Left colon (tissue), 2 donors: ENCODE results near the gene CCDC158. TPM values are rescaled to one million over a fixed set of nuclear protein-coding genes. Genes with fewer than 3 reads are reported as not detected.
"Not testable (repeated sequence)": the region's sequence is repeated elsewhere in the genome, so short reads cannot be mapped to it uniquely, and the experiment has no call there.

Experiments used
- ATAC-seq: fragments of 200-7000 bp; cut with Tn5 transposase; one replicate; pipeline ENCODE4 v1.9.1; 2020; ENCODE audit warnings: mild to moderate bottlenecking, moderate library complexity
- DNase-seq, 2 donors: peaks; one replicate each; pipeline ENCODE4 v3.0.0-alpha.2; 2020
- intact Hi-C, 2 donors: fragments of 100-400 bp; cut with DNase I in 1 of 2; cut with micrococcal nuclease in 1 of 2; formaldehyde crosslinking; loops; one replicate each; pipeline versions ENCODE4 v1.11.2 to v1.14.0; 2022; cut with DNase I, micrococcal nuclease
- total RNA-seq, 2 donors: library from RNA; stranded (reverse); fragmentation: NEBNext Ultra II Directional; extraction: Animal tissue kit (Norgen Biotek cat#: 25700); gene quantifications; one replicate each; pipeline ENCODE4 v1.2.1, GENCODE V29; 2021
- donor health status: DM: no; HTN: no; CAD: no.
- donor health status: DM: yes; HTN: yes; CAD: no.

CCDC158 gene
- total RNA-seq, 2 donors from 2014 or later: 0.17 TPM; not detected in 1

DNA sequence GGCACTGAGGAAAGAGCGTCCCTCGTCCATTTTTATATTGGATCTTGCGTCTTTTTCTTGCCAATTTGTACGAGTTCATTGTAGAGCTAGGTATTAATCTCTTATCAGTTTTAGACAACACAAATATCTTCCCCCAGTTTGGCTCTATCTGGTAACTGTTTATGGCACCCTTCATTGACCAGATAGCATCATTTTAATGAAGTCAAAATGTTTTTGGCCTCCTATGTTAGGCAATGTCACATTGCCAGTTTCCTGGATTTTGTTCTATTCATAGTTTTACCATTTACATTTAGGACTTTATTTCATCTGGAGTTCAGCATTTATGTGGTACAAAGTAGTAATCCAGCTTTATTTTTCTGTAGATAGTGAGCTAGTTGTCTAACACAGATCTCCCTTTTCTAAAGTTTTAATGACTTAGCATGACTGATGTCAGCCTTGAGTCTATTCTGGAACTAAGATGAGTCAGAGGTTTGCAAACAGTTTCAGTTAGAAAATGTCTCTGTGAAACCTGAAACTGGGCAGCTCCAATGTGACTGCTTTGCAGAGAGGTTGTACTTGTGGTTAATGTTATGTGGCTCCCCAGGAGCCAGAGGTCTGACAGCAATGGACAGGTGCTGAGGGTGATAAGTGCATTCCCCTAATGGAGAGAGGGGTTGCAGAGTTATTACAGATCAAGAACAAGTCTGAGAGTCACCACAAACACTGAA, 119.7 kb downstream of the CCDC158 start:
- intact Hi-C loops: loop anchor here in 1 of 2 donors (10.0 kb wide), 1 partner anchor 106 kb away; no protein-coding TSS in a partner anchor

GRCh38 chr4:76300012-76300411, 120.9 kb downstream of the CCDC158 start:
- intact Hi-C loops: loop anchor here in 1 of 2 donors (10.0 kb wide), 1 partner anchor 105 kb away; no protein-coding TSS in a partner anchor
- ATAC-seq (peak; percentile 38), DNase-seq (no peak)

More for the DNA sequence above, 119.7 kb downstream of the CCDC158 start:
- DNase-seq (peak in 1 of 2 donors; percentile 29), ATAC-seq (peak; percentile 21)

- DNase-seq (no peak), ATAC-seq (no peak)
- intact Hi-C loops: no loop called here
Measured at GRCh38 chr4:76298227-76298626, 122.7 kb downstream of the CCDC158 start.

DNA sequence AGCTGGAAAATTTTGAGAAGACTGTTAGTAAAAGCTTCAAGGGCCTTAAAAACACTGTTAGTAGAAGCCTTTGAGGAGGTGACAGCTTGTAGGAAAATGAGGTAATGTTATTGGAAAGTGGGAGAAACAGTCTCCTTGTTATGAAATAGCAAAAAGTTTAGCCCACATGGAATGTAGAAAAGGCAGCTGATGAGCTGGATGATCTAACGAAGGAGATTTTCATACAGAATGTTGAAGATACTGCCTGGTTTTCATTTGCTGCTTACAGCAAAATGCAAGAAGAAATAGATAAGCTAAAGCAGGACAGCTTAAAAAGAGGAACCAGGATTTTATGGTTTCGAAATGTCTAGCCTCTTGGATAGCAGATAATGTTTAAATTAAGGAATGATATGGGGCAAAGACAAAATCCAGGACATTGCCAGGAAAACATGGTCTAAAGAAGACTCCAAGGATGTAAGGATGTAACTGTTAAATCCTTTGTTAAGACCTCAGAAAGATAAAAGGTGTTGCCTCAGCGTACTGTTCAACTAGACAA, 124.6 kb downstream of the CCDC158 start:
- no peak for DNase-seq
- intact Hi-C loops: no loop called here
- ATAC-seq: no peak

DNA sequence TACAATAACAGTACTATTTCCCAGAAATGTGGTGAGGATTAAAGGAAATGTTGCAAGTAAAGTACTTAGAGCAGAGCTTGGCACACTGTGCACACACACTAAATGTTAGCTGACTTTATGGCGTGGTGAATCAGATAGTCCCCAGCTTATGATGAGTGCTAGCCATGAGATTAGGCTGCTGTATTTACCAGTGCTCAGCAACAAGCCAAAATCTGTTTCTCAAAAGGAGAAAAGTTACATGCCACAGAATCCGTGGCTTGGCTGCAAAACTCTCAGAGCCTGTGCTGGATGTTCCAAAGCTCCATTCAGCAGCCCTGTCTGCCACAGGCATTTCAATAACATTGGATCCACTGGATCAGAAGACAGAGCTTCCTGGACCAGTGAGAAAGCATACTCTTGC, 127.2 kb downstream of the CCDC158 start:
- DNase-seq (no peak), ATAC-seq (peak; percentile 72)
- intact Hi-C loops: no loop called here

DNA sequence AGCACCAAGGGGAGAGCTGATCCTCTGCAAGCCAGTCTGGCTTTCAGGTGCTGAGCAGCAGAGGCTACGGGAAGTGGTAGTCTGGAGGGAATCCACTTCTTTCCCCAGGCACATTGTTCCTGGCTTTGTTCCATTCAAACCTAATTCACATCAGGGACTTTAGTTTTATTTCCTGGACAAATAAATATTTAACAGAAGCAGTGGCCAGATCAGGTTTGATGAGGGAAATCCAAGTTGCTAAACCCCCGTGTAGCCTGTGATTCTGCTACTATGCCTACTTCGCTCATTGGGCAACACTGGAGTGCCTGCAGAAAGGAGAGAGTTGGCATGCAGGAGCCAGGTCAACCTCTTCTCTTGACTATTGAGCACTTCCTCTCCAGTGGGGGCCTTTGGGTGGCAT, 128.2 kb downstream of the CCDC158 start:
- DNase-seq (no peak), ATAC-seq (peak; percentile 63)
- intact Hi-C loops: no loop called here

GRCh38 chr4:76287811-76288210, 133.1 kb downstream of the CCDC158 start:
- DNase-seq, ATAC-seq, intact Hi-C loops: not testable (repeated sequence)

GRCh38 chr4:76283900-76284299, 137.0 kb downstream of the CCDC158 start:
- DNase-seq: no peak
- ATAC-seq: peak; percentile 79
- intact Hi-C loops: no loop called here

DNA sequence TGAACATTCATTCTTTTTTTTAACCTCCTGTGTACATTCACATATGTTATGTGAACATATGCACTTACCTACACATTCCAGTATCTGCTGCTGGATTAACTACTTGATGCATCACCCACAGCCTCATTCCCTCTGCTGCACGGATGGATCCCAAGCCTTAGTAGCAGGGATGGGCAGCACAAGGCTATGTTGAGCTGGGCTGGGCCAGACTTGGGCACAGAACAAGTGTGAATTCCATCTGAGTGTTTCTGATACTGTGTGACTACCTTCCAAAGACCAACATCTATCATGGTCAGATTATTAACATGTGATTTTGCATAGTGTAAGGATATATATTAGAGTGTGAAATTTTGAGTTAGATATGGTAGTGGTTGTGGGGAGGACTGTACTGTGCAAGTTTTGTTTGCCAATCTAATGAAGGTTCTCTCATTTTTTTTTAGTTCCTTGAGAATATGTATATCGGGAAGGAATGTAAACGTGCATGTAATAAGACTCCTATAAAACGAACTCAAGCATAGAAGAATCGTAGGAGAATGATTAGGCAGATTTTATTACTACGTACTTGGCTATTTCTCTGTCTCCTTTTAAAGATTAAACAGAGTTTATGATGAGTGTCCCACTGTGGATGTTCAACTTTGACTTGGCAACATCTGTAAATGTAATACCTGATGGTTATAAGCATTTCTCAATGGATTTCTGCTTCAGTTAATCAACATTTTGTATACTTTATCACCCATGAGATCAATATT, 137.8 kb downstream of the CCDC158 start:
- ATAC-seq (peak; percentile 86), DNase-seq (no peak)
- intact Hi-C loops: no loop called here

GRCh38 chr4:76281594-76281993, 139.3 kb downstream of the CCDC158 start:
- intact Hi-C loops, DNase-seq, ATAC-seq: not testable (repeated sequence)

GRCh38 chr4:76280488-76281441, 140.2 kb downstream of the CCDC158 start:
- intact Hi-C loops: no loop called here
- DNase-seq (no peak), ATAC-seq (no peak)

DNA sequence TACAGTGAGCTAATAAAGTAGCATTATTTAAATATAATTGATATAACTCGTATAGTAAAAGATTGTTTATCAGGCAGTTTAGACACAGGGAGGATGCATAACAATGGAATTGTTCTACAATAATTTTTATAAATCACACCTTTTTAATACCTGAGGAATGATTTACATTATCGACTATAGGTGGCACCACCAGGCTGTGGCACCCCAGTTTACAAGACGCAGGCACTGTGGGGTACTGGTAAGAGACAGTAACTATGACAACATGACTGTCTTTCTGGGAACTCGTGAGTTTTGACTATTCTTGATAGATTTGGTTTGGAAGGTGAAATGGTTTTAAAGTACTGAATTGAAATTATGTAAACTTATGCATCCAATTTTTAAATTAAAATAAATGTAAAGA, 141.5 kb downstream of the CCDC158 start:
- no peak for ATAC-seq
- no peak for DNase-seq
- intact Hi-C loops: no loop called here

DNA sequence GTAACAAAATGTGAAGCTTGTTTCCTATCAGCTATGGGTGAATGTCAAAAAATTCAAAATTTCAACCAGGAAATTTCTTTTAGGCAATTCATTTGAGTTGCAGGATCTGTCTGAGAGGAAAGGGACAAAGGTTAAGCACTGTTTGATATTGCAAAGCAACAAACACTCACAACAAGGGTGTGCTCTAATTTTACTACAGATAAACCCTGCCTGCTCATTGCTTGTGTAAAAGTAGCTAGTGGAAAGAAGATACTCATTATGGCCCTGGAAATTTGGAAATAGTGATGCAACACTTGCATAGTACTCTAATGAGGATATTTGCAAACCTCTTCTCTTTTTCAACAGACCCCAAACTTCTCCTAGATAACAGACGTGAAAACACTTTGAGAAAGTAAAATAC, 142.4 kb downstream of the CCDC158 start:
- DNase-seq (no peak), ATAC-seq (peak; percentile 68)
- intact Hi-C loops: no loop called here

- intact Hi-C loops: no loop called here
- ATAC-seq: no peak
- no peak for DNase-seq
Measured at GRCh38 chr4:76277667-76278066, 143.3 kb downstream of the CCDC158 start.

DNA sequence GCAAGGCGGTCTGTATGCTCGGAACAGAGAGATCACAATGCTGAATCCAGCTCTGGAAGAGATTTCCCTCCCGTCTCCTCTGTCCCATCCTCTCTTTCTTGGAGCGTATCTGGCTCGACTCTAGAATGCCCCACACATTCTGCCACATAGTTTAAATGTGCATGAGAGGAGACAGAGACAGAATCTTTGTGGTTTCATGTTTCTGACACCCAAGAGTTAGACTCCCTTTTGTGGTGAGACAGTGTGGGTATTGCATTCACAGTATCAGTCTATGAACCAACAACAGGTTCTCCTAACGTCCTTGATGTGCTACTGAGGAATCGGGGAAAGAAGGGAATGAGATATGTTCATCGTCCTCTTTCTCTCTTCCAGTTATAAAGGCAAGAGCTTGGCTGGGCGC, 144.1 kb downstream of the CCDC158 start:
- no peak for ATAC-seq
- no peak for DNase-seq

DNA sequence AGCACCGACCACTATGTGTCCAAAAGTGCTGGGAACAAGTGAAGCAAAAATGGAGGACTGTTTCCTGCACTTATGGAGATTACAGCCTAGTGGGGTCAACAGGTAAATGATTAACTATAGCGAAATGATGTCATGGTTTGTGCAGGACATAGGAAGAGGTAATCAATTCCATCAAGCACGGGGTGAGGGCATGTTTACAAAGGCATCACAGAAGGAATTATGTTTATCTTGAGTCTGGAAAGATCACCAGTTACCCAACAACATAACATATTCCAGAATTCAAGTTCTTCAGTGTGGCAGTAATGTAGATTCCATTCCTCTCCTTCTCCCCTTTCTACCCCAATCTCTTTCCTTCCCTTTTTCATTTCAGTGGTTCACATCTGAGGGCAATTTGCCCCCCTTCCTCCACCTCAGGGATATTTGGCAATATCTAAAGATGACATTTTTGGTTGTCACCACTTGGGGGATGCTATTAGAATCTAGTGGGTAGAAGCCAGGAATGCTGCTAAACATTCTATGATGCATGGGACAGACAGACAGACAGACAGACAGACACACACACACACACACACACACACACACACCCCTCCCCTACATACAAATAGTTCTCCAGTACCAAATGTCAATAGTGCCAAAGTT, 145.3 kb downstream of the CCDC158 start:
- no peak for ATAC-seq
- no peak for DNase-seq
- intact Hi-C loops: no loop called here

More for the DNA sequence above, 144.1 kb downstream of the CCDC158 start:
- intact Hi-C loops: no loop called here

- DNase-seq: no peak
- no peak for ATAC-seq
- intact Hi-C loops: no loop called here
Measured at GRCh38 chr4:76272999-76273398, 147.9 kb downstream of the CCDC158 start.

- intact Hi-C loops: no loop called here
- ATAC-seq: no peak
- DNase-seq: no peak
Measured at GRCh38 chr4:76272582-76272981, 148.4 kb downstream of the CCDC158 start.
